Natural killer cell (primary cell): ENCODE measurements around the gene HSD17B2. TPM values are rescaled to one million over a fixed set of nuclear protein-coding genes. Genes with fewer than 3 reads are reported as not detected.
A peak's percentile ranks its signal among the peaks of the same experiment; 100 is the strongest.
"Not testable (repeated sequence)": the region's sequence is repeated elsewhere in the genome, so short reads cannot be mapped to it uniquely, and the experiment has no call there.

Experiments used
- ATAC-seq, 3 donors: fragments of 150-1000 bp in 2 of 3; fragments of 200-7000 bp in 1 of 3; cut with Tn5 transposase; 1 replicate in 1 of 3; 2 replicates in 2 of 3; pipeline ENCODE4 v1.10.0; 2021; ENCODE audit warnings: mild to moderate bottlenecking in 2 of 3, moderate library complexity in 2 of 3
- DNase-seq, 2 donors: peaks; one replicate each; pipeline versions ENCODE4 v3.0.0 to v3.0.0-alpha.2; 2013 to 2021; ENCODE audit warnings: mixed read lengths in 1 of 2
- H3K27ac ChIP-seq: one replicate; pipeline ENCODE4 v1.5.1; 2013; ENCODE audit warnings: mild to moderate bottlenecking, low read length
- H3K27me3 ChIP-seq: one replicate; pipeline ENCODE4 v1.6.1; 2013; ENCODE audit warnings: low read length; ENCODE audit not compliant: control insufficient read depth, insufficient read depth
- H3K36me3 ChIP-seq: one replicate; pipeline ENCODE4 v1.6.1; 2013; ENCODE audit warnings: low read length; ENCODE audit not compliant: control insufficient read depth, insufficient read depth
- H3K4me1 ChIP-seq: one replicate; pipeline ENCODE4 v1.6.1; 2013; ENCODE audit warnings: low read length; ENCODE audit not compliant: control insufficient read depth, insufficient read depth
- H3K4me3 ChIP-seq: one replicate; pipeline ENCODE4 v1.5.1; 2013; ENCODE audit warnings: low read length
- H3K9me3 ChIP-seq: one replicate; pipeline ENCODE4 v1.6.1; 2013; ENCODE audit warnings: low read length; ENCODE audit not compliant: control insufficient read depth, insufficient read depth
- H3K27ac Mint-ChIP-seq, 2 donors: one replicate each; pipeline ENCODE4 v1.8.0; 2022; ENCODE audit warnings: mild to moderate bottlenecking in 2 of 2, mixed read lengths in 2 of 2, moderate library complexity in 1 of 2
- H3K27me3 Mint-ChIP-seq, 2 donors: one replicate each; pipeline ENCODE4 v1.8.0; 2022; ENCODE audit warnings: low read depth in 2 of 2, mixed read lengths in 2 of 2
- H3K36me3 Mint-ChIP-seq: one replicate; pipeline ENCODE4 v1.8.0; 2022; ENCODE audit warnings: mixed read lengths
- H3K4me1 Mint-ChIP-seq, 2 donors: one replicate each; pipeline ENCODE4 v1.8.0; 2022; ENCODE audit warnings: mixed read lengths in 2 of 2
- H3K4me3 Mint-ChIP-seq: one replicate; pipeline ENCODE4 v1.8.0; 2022; ENCODE audit warnings: mild to moderate bottlenecking, moderate library complexity, mixed read lengths
- H3K9me3 Mint-ChIP-seq, 2 donors: one replicate each; pipeline ENCODE4 v1.8.0; 2022; ENCODE audit warnings: mixed read lengths in 2 of 2
- WGBS: methylation state at CpG from one replicate; pipeline ENCODE4 v1.1.7; 2013; ENCODE audit warnings: missing lambda C conversion rate; ENCODE audit not compliant: insufficient coverage; 5-methylcytosine and 5-hydroxymethylcytosine counted together
- intact Hi-C: fragments of 100-400 bp; cut with micrococcal nuclease; formaldehyde crosslinking; loops from one replicate; pipeline ENCODE4 v1.14.2; 2022
- total RNA-seq, 4 donors: library from RNA; stranded (reverse); fragments of 120-200 nt in 1 of 4; gene quantifications; one replicate each; pipeline versions ENCODE4 v1.2.3 to v1.2.4, GENCODE V29; 2013 to 2022
- TF ChIP-seq, protein P1 (sequence below): fragments of 200-600 bp; IDR thresholded peaks from one replicate; pipeline ENCODE4 v1.8.0; 2022; ENCODE audit warnings: antibody characterized with exemption

The HSD17B2 gene
- total RNA-seq, 3 donors from 2014 or later (not counting 1 experiment from before 2014, with no cell fraction given), result not detected

DNA sequence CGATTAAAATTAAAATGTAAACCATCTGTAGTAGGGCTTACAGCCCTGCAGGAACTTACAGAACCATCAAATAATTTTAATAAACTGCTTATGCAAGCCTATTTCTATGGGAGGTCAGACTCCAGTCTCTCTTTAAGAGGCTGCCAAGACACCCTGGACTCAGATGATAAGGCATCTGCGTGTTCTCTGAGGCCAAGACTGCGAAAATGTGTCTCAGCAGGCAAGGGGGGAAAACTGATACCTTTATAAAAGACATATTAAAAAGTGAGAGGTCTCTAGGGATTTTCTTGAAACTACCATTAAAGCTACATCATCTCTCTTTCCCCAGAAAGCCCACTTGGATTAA, 102.7 kb downstream of the HSD17B2 start:
- Mint-ChIP-seq H3K27me3 (no peaks in the 10 kb centered on the region), H3K27ac (no peak overlapping the region), H3K9me3 (no peaks in the 10 kb centered on the region), H3K4me3 (no peak overlapping the region), H3K4me1 (peaks cover 9 to 14% of the 10 kb centered on the region in 2 donors), H3K36me3 (peaks cover 6% of the 10 kb centered on the region)
- Histone ChIP-seq H3K4me1 (peaks cover 4% of the 10 kb centered on the region), H3K4me3 (no peak overlapping the region), H3K36me3 (no peaks in the 10 kb centered on the region), H3K9me3 (no peaks in the 10 kb centered on the region), H3K27me3 (no peaks in the 10 kb centered on the region), H3K27ac (no peak overlapping the region)
- intact Hi-C loops, result no loop called here
- WGBS, result 94% methylated on average over 3 of the region's 3 CpGs
- TF ChIP-seq, protein P1, sequence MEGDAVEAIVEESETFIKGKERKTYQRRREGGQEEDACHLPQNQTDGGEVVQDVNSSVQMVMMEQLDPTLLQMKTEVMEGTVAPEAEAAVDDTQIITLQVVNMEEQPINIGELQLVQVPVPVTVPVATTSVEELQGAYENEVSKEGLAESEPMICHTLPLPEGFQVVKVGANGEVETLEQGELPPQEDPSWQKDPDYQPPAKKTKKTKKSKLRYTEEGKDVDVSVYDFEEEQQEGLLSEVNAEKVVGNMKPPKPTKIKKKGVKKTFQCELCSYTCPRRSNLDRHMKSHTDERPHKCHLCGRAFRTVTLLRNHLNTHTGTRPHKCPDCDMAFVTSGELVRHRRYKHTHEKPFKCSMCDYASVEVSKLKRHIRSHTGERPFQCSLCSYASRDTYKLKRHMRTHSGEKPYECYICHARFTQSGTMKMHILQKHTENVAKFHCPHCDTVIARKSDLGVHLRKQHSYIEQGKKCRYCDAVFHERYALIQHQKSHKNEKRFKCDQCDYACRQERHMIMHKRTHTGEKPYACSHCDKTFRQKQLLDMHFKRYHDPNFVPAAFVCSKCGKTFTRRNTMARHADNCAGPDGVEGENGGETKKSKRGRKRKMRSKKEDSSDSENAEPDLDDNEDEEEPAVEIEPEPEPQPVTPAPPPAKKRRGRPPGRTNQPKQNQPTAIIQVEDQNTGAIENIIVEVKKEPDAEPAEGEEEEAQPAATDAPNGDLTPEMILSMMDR, result no peak
- no peak for ATAC-seq
- DNase-seq, result no peak

DNA sequence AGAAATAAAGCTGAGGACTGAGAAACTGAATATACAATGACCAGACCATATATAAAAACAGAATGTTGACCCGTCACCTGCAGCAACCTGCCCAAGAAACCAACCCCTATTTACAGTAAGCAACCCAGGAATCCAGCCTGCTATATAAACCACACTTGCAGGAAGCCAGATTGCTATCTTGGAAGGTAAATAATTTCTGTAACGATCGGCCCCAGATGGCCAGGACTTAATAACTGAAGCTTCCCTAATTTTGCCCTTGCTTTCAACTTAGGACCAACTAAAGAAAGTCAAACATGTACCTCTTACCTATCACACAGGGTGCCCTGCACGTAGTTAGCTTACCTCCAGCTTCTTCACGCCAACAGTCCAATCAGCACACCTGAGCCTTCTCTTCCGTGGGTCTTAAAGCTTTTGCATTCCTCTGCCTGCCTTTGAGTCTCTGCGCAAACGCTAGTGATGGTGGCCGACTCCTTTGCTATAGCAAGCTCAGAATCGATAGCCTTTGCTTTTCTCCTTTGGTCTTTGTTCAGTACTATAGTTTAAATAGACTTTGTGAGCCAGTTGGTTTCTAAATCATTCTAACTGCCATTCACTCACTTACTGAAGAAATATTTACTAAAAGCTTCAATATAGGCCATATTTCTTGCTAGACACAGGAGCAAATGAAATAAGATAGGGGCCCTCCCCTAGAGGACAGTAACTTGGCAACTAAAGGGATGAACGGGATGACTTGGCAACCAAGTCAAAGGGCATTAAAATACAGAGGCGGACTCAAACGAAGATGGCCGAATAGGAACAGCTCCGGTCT, 103.6 kb downstream of the HSD17B2 start:
- peak overlapping the region; percentile 7 to 61 for H3K27ac Mint-ChIP-seq
- Histone ChIP-seq H3K9me3 (no peaks in the 10 kb centered on the region), H3K36me3 (no peaks in the 10 kb centered on the region), H3K27ac (no peak overlapping the region), H3K27me3 (no peaks in the 10 kb centered on the region), H3K4me3 (no peak overlapping the region), H3K4me1 (peaks cover 3% of the 10 kb centered on the region)
- TF ChIP-seq, protein P1, result no peak
- intact Hi-C loops, result no loop called here
- whole genome bisulfite sequencing, result 88% methylated on average over 15 of the region's 15 CpGs
- peaks cover 7 to 11% of the 10 kb centered on the region in 2 donors for H3K4me1 Mint-ChIP-seq
- H3K9me3 Mint-ChIP-seq, result no peaks in the 10 kb centered on the region
- H3K27me3 Mint-ChIP-seq, result no peaks in the 10 kb centered on the region
- ATAC-seq (no peak), DNase-seq (no peak)
- peaks cover 6% of the 10 kb centered on the region for H3K36me3 Mint-ChIP-seq
- H3K4me3 Mint-ChIP-seq, result peak overlapping the region; percentile 77

DNA sequence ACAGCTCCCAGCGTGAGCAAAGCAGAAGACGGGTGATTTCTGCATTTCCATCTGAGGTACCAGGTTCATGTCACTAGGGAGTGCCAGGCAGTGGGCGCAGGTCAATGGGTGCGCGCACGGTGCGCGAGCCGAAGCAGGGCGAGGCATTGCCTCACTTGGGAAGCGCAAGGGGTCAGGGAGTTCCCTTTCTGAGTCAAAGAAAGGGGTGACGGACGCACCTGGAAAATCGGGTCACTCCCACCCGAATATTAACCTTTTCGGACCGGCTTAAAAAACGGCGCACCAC, 104.2 kb downstream of the HSD17B2 start:
- H3K36me3 ChIP-seq, H3K9me3 Mint-ChIP-seq, H3K9me3 ChIP-seq, H3K27ac ChIP-seq, intact Hi-C loops, DNase-seq, H3K27me3 Mint-ChIP-seq, H3K4me1 ChIP-seq, H3K27me3 ChIP-seq, H3K4me1 Mint-ChIP-seq, H3K36me3 Mint-ChIP-seq, H3K4me3 ChIP-seq, ATAC-seq: not testable (repeated sequence)
- Mint-ChIP-seq H3K4me3 (peak overlapping the region; percentile 77), H3K27ac (peak overlapping the region; percentile 7 to 61)
- WGBS, result 92% methylated on average over 19 of the region's 19 CpGs

DNA sequence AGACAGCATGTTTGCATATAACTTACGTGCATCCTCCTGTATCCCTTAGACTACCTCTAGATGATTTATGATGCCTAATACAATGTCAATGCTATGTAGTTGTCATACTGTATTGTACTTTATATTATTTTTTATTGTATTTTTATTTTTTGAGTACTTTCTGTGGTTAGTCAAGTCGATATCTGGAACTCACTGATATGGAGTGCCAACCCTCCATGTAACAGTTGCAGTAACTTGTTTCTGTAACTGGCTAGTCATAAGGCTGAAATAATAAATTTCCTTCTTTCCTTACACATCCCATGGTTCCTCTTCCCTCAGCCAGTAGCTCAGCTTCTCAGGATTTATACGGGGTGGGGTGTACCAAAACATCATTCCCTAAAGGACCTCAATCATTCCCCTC, 111.5 kb downstream of the HSD17B2 start:
- Mint-ChIP-seq H3K4me3 (no peak overlapping the region), H3K4me1 (no peaks in the 10 kb centered on the region), H3K27me3 (no peaks in the 10 kb centered on the region), H3K9me3 (no peaks in the 10 kb centered on the region), H3K27ac (no peak overlapping the region), H3K36me3 (peaks cover 8% of the 10 kb centered on the region)
- TF ChIP-seq, protein P1, result no peak
- no peak for DNase-seq
- ATAC-seq, result no peak
- Histone ChIP-seq H3K27me3 (no peaks in the 10 kb centered on the region), H3K4me1 (no peaks in the 10 kb centered on the region), H3K9me3 (no peaks in the 10 kb centered on the region), H3K4me3 (no peak overlapping the region), H3K36me3 (peaks cover 18% of the 10 kb centered on the region), H3K27ac (no peak overlapping the region)
- intact Hi-C loops, result no loop called here
- WGBS, result 88% methylated on average over 1 of the region's 3 CpGs
